Measurements from ENCODE around the gene L3MBTL4. TPM values are rescaled to one million over a fixed set of nuclear protein-coding genes. Genes with fewer than 3 reads are reported as not detected.

The L3MBTL4 gene
- total RNA-seq, 3 donors from 2014 or later, result 7.8 to 23.0 (median 19.7) TPM

GRCh38 chr18:6004119-6004518, 410.6 kb downstream of the L3MBTL4 start:
- intact Hi-C loops (cut with DNase I; ENCODE audit: low total_unique reads), result no loop called here
- no peak overlapping the region for H3K27ac ChIP-seq
- DNase-seq (ENCODE audit: low spot score in 2 of 2), result no peak
- no peak for TF ChIP-seq CTCF (IDR thresholded peaks at IDR 0.05)
- TF ChIP-seq POLR2AphosphoS5 (IDR thresholded peaks at IDR 0.05), result no peak
- TF ChIP-seq POLR2A (IDR thresholded peaks at IDR 0.05), result no peak
- no peaks in the 10 kb centered on the region for H3K36me3 ChIP-seq
- H3K4me1 ChIP-seq, result no peaks in the 10 kb centered on the region
- no peaks in the 10 kb centered on the region for H3K9me3 ChIP-seq
- H3K4me3 ChIP-seq, result no peak overlapping the region
- no peaks in the 10 kb centered on the region for H3K27me3 ChIP-seq

GRCh38 chr18:6001867-6002266, 412.8 kb downstream of the L3MBTL4 start:
- TF ChIP-seq POLR2AphosphoS5 (IDR thresholded peaks at IDR 0.05) (no peak), POLR2A (IDR thresholded peaks at IDR 0.05) (no peak), CTCF (IDR thresholded peaks at IDR 0.05) (no peak)
- H3K27ac ChIP-seq, result no peak overlapping the region
- H3K27me3 ChIP-seq, result no peaks in the 10 kb centered on the region
- intact Hi-C loops (cut with DNase I; ENCODE audit: low total_unique reads), result no loop called here
- H3K4me3 ChIP-seq, result no peak overlapping the region
- no peaks in the 10 kb centered on the region for H3K4me1 ChIP-seq
- no peaks in the 10 kb centered on the region for H3K9me3 ChIP-seq
- no peak for DNase-seq (ENCODE audit: low spot score in 2 of 2)
- no peaks in the 10 kb centered on the region for H3K36me3 ChIP-seq

GRCh38 chr18:5998907-5999306, 415.8 kb downstream of the L3MBTL4 start:
- intact Hi-C loops (cut with DNase I; ENCODE audit: low total_unique reads), result no loop called here
- H3K9me3 ChIP-seq, result no peaks in the 10 kb centered on the region
- TF ChIP-seq POLR2A (IDR thresholded peaks at IDR 0.05) (no peak), CTCF (IDR thresholded peaks at IDR 0.05) (no peak), POLR2AphosphoS5 (IDR thresholded peaks at IDR 0.05) (no peak)
- H3K4me1 ChIP-seq, result no peaks in the 10 kb centered on the region
- no peak overlapping the region for H3K4me3 ChIP-seq
- no peaks in the 10 kb centered on the region for H3K36me3 ChIP-seq
- no peak overlapping the region for H3K27ac ChIP-seq
- no peaks in the 10 kb centered on the region for H3K27me3 ChIP-seq
- no peak for DNase-seq (ENCODE audit: low spot score in 2 of 2)

- Histone ChIP-seq H3K9me3 (no peaks in the 10 kb centered on the region), H3K4me3 (no peak overlapping the region), H3K36me3 (no peaks in the 10 kb centered on the region), H3K27ac (no peak overlapping the region), H3K27me3 (no peaks in the 10 kb centered on the region), H3K4me1 (no peaks in the 10 kb centered on the region)
- DNase-seq (ENCODE audit: low spot score in 2 of 2), result no peak
- TF ChIP-seq CTCF (IDR thresholded peaks at IDR 0.05) (no peak), POLR2A (IDR thresholded peaks at IDR 0.05) (no peak), POLR2AphosphoS5 (IDR thresholded peaks at IDR 0.05) (no peak)
- intact Hi-C loops (cut with DNase I; ENCODE audit: low total_unique reads), result no loop called here
Measured at GRCh38 chr18:5998166-5998881, 416.4 kb downstream of the L3MBTL4 start.

- TF ChIP-seq CTCF (IDR thresholded peaks at IDR 0.05) (no peak), POLR2A (IDR thresholded peaks at IDR 0.05) (no peak), POLR2AphosphoS5 (IDR thresholded peaks at IDR 0.05) (no peak)
- Histone ChIP-seq H3K4me1 (no peaks in the 10 kb centered on the region), H3K27ac (no peak overlapping the region), H3K9me3 (no peaks in the 10 kb centered on the region), H3K36me3 (no peaks in the 10 kb centered on the region), H3K4me3 (no peak overlapping the region), H3K27me3 (no peaks in the 10 kb centered on the region)
- DNase-seq (ENCODE audit: low spot score in 2 of 2), result no peak
- intact Hi-C loops (cut with DNase I; ENCODE audit: low total_unique reads), result no loop called here
Measured at GRCh38 chr18:5997361-5997760, 417.4 kb downstream of the L3MBTL4 start.
